Skin of body (tissue), 2 donors: Measurements from ENCODE around the gene CCDC174. TPM values are rescaled to one million over a fixed set of nuclear protein-coding genes. Genes with fewer than 3 reads are reported as not detected.
A peak's percentile ranks its signal among the peaks of the same experiment; 100 is the strongest.

Experiments
- DNase-seq: peaks from one replicate; lab custom pipeline; 2025; lab: John Stamatoyannopoulos, UW
- total RNA-seq: library from RNA; depleted of rRNA; stranded (reverse); fragments of >200 nt; gene quantifications from one replicate; pipeline ENCODE4 v1.2.3, GENCODE V29; 2014

Gene CCDC174
- total RNA-seq, 1 donor from 2014 or later = 15.1 TPM

- DNase-seq = no peak
Observed at GRCh38 chr3:14650193-14650592, 1.4 kb upstream of the CCDC174 start.

GRCh38 chr3:14652360-14652907, 872 bp downstream of the CCDC174 start:
- peak; percentile 3 for DNase-seq

- no peak for DNase-seq
Observed at GRCh38 chr3:14657579-14657978, 6.0 kb downstream of the CCDC174 start.

- no peak for DNase-seq
Observed at GRCh38 chr3:14658978-14659377, 7.4 kb downstream of the CCDC174 start.

- no peak for DNase-seq
Observed at GRCh38 chr3:14660942-14661341, 9.4 kb downstream of the CCDC174 start.

- no peak for DNase-seq
Observed at GRCh38 chr3:14663396-14664135, 12.0 kb downstream of the CCDC174 start.

- DNase-seq = no peak
Observed at GRCh38 chr3:14664170-14664569, 12.6 kb downstream of the CCDC174 start.

GRCh38 chr3:14672588-14672987, 21.0 kb downstream of the CCDC174 start:
- DNase-seq = no peak

- no peak for DNase-seq
Observed at GRCh38 chr3:14674841-14675240, 23.3 kb downstream of the CCDC174 start, which contains the start of gene C3orf20. Gene C3orf20 (plus strand): TSS chr3:14675141. CDS start chr3:14682714, 7,573 bp downstream.

GRCh38 chr3:14676881-14677280, 25.3 kb downstream of the CCDC174 start:
- DNase-seq = no peak

- no peak for DNase-seq
Observed at GRCh38 chr3:14678015-14678503, 26.5 kb downstream of the CCDC174 start.

GRCh38 chr3:14680115-14680514, 28.6 kb downstream of the CCDC174 start:
- no peak for DNase-seq

GRCh38 chr3:14680716-14681115, 29.2 kb downstream of the CCDC174 start:
- DNase-seq = no peak

GRCh38 chr3:14684447-14684846, 32.9 kb downstream of the CCDC174 start:
- DNase-seq = no peak

GRCh38 chr3:14685179-14685578, 33.6 kb downstream of the CCDC174 start:
- DNase-seq = no peak

GRCh38 chr3:14687360-14687759, 35.8 kb downstream of the CCDC174 start:
- no peak for DNase-seq

- no peak for DNase-seq
Observed at GRCh38 chr3:14688525-14688924, 37.0 kb downstream of the CCDC174 start.

- no peak for DNase-seq
Observed at GRCh38 chr3:14689247-14689980, 37.9 kb downstream of the CCDC174 start.

GRCh38 chr3:14691239-14691638, 39.7 kb downstream of the CCDC174 start:
- no peak for DNase-seq

GRCh38 chr3:14691719-14692118, 40.2 kb downstream of the CCDC174 start:
- no peak for DNase-seq

GRCh38 chr3:14698601-14699244, 47.2 kb downstream of the CCDC174 start:
- no peak for DNase-seq

GRCh38 chr3:14699643-14700042, 48.1 kb downstream of the CCDC174 start:
- no peak for DNase-seq
